SK-N-DZ (cell line): Measurements from ENCODE around the gene ADORA1.

ENCODE experiments used
- DNase-seq: peaks from one replicate; pipeline ENCODE4 v3.0.0-alpha.2; 2015; ENCODE audit warnings: low spot score

The ADORA1 gene

DNA sequence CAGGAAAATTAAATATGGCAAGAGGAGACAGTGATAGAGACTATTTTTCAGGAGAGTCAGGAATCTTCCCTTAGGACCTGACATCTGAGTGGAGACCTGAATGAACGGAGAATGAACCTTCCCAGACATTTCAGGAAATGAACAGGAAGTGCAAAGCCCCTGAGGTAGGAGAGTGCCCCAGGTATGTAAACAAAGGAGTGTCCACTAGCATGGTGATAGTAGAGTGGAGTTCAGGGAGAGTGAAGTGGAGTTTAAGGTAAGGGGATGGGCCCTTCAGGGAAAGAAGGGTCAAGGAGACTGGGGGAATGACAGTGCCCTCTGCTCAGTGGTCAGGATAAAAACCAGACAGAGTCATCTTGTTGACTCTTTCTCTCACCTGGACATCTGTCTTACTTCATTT lies 28.8 kb downstream of the ADORA1 start:
- no peak for DNase-seq

DNA sequence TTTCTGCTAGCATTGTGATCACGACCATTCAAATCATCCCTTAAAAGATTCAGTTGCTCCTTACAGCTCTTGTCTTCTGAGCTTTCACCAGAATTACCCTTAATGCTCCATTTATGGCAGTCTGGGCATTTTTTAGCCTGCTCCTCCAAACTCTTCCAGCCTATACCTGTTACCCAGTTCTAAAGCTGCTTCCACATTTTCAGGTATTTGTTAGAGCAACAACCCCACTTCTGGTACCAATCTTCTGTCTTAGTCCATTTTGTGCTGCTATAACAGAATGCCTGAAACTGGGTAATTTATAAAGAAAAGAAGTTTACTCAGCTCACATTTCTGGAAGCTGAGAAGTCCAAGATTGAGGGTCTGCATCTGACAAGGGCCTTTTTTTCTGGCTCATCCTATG lies 30.9 kb downstream of the ADORA1 start:
- no peak for DNase-seq

DNA sequence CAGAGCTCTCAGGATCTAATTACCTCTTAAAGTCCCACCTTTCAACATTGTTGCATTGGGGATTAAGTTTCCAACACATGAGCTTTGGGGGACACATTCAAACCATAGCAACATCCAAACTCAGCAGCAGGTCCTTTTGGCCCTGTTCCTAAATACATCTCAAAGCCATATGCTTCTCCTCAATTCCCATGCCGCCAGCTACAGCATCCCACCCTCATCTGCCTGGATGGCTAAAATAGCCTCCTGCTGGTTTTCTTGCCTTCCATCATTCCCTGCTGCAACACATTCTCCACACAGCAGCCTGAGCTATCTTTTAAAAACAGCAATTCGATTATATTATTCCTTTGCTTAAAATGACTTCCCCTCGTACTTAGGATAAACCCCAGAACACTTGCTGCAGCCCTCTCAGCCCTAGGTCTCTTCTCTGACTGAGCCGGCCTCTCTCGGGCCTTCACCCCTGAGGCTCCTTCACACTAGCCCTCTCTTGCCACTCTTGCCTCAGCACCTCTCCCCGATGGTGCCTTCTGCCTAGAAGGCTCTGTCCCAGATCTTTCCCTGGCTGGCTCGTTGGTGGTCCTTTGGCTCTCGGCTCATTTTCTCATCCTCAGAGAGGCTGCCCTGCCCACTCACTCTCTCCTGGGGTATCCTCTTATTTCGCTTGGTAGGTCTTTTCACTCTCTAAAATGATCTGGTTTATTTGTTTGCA lies 31.6 kb downstream of the ADORA1 start:
- DNase-seq, result no peak

- DNase-seq, result no peak
Measured at GRCh38 chr1:203159844-203160243, 32.3 kb downstream of the ADORA1 start.

GRCh38 chr1:203161175-203161574 lies 33.6 kb downstream of the ADORA1 start:
- DNase-seq, result no peak

GRCh38 chr1:203161703-203162102 lies 34.2 kb downstream of the ADORA1 start:
- DNase-seq, result no peak

DNA sequence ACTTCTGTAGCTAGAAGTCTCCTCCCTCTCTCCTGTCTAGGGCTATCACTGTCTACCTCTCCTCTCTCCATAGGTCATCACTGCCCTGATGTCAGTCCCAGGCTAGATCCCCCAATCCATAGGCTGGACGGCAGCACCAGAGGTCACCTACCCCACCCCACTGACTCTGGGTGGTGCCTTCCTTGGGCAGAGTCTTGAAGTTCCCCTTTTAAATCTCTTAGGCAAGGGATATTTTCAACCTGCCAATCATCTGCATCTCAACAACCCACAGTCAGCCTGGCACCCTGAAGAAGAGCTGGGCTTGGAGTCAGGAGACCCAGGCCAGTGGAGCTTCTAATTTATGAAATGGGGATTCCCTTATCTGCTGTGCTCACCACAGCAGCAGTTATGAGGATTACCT lies 34.9 kb downstream of the ADORA1 start:
- DNase-seq, result no peak

DNA sequence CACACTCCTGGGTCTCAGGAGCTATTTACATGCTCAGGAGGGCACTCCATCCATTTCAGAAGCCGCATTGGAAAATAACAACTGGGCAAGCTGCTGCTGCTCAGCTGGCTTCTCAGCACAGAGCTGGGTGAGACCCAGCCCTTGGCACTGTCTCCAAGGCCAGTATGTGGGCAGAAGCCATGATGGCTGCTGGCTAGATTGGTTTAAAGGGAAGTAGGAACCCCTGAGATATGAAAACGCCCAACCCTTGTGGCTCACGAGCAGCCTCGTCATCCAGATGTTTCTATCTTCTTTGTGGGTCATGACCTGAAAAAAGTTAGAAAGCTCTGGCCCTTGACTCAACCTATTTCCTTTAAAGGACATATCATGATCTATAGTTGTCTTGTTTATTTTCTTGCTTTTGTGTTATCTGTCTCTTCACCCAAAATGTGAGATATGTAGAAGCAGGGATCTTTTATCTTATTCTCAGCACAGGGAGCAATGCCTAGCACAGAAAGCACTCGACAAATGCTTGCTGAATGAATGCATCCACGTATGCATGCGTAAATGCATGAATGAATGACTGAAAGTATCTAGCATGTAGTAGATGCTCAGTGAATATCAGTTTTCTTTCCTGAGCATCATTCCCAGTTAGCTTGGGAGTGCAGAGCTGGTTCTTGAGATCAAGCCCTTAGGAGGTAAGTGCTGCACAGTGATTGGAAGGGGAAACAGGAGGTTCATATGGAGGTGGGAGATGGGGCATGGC lies 36.5 kb downstream of the ADORA1 start:
- DNase-seq, result no peak

GRCh38 chr1:203165101-203165799 lies 37.7 kb downstream of the ADORA1 start:
- no peak for DNase-seq

- DNase-seq, result no peak
Measured at GRCh38 chr1:203165800-203166161, 38.3 kb downstream of the ADORA1 start.

GRCh38 chr1:203166192-203166940 lies 38.8 kb downstream of the ADORA1 start:
- DNase-seq, result no peak

- DNase-seq, result no peak
Measured at GRCh38 chr1:203167026-203167912, 39.7 kb downstream of the ADORA1 start.

- DNase-seq, result no peak
Measured at GRCh38 chr1:203167913-203168200, 40.3 kb downstream of the ADORA1 start.

DNA sequence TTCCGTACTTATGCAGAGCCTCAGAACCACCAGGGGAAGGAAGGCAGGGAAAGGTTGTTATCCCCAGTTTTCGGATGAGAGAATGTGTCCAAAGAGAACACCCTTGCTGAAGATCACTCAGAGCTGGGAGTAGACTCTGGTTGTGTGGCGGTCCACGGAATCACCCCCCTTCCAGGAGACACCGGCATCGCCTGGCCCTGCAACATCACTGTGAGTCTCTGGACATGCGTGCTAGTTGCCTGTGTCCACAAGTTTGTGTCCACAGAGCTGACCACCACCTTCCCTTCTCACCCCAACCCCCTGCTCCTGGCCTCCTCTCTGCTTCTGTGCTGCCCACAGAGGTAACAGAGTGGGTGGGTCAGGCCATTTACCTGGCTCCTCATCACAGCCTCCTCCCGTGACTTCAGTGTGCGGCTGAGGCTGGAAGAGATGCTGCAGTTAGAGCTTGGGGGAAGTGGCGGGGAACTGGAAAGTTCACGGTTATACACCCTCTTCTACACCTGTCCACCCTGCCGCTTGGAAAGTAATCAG lies 40.8 kb downstream of the ADORA1 start:
- no peak for DNase-seq

- no peak for DNase-seq
Measured at GRCh38 chr1:203168991-203169390, 41.5 kb downstream of the ADORA1 start.

GRCh38 chr1:203169770-203170520 lies 42.4 kb downstream of the ADORA1 start:
- no peak for DNase-seq

DNA sequence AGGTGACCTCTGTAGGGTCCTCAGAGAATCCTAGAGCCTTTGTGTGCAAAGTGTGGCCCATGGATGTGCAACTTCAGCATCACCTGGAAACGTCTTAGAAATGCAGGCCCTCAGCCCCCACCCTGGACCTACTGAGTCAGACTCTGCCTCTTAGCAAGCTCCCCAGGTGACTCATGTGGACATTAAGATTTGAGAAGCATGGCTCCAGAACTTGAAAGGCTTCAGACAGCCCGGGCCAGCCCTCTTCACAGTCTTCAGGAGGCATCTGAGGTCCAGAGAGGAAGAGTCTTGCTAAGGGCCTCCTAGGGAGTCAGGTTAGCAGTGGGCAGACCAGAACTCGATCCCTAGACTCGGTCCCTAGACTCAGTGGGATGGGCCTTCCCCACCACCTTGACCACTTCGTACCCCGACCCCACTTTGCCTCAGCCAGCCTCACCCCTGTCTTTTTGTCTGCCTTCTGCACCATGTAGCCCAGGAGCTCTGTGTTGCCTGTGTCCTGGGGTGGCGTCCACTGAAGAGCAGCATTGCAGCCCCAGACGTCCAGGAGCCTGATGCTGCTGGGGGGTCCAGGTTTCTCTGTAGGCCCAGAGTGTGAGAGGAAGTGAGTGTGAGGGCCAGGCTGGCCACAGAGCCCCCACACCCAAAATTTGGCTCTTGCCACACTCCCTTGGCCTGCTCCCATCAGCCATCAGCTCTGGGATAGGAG lies 43.3 kb downstream of the ADORA1 start:
- no peak for DNase-seq

DNA sequence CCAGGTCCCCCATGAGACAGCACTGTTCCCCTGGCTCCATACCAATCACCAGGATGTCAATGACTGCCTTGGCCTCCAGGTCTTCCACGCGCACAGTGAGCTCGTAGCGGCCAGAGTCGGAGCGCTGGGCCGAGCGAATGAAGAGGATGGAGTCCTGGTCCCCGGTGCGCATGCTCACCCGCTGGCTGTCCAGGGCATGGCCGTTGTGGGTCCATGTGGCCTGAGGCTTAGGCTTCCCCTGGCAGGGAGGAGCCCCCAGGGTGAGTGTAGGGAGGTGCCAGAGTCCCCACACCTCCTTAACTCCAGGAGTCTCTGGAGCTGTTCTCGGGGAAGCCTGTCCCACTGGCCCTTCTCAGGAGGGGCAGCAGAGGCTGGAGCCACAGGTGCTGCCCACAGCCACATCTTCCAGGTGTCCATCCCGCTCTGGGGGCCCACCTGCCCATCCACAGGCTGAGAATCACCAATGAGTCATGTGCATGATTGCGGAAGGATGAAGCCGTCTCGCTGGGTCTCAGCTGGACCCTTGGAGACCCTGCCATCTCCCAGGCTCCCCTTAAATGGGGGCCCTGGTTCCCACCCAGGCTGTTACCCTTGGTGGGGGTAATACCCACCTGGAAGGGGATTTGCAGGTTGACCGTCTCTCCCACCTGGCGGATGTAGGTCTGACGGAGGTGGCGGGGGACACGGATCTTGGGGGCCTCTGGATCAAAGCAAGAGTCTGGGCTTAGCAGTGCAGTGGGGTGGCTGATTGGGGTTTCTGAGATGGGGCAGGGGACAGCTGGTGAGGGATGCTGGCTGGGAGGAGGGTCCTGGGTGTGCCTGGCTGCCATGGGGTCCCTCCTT lies 44.0 kb downstream of the ADORA1 start:
- no peak for DNase-seq
